ENCODE measurements around the gene BRWD1. TPM values are rescaled to one million over a fixed set of nuclear protein-coding genes. Genes with fewer than 3 reads are reported as not detected.

The BRWD1 gene
- polyA plus RNA-seq, 1 donor from 2014 or later, result 246 TPM

GRCh38 chr21:39178421-39178820, 135.0 kb downstream of the BRWD1 start:
- Histone ChIP-seq H3K27ac (ENCODE audit: low read length) (no peak overlapping the region), H3K4me2 (ENCODE audit: low read length) (no peak overlapping the region), H3K9ac (ENCODE audit: low read length) (no peak overlapping the region), H4K20me1 (ENCODE audit: insufficient read depth) (no peaks in the 10 kb centered on the region), H3K4me3 (ENCODE audit: low read length) (no peak overlapping the region), H2AFZ (ENCODE audit: low read depth, low read length) (no peak overlapping the region), H3K27me3 (ENCODE audit: insufficient read depth, low read depth, low read length) (no peaks in the 10 kb centered on the region), H3K36me3 (ENCODE audit: insufficient read depth, low read length) (no peaks in the 10 kb centered on the region), H3K79me2 (replicated peaks; ENCODE audit: insufficient read depth, low read length) (no peaks in the 10 kb centered on the region), H3K9me3 (ENCODE audit: low read length) (no peaks in the 10 kb centered on the region), H3K9me2 (ENCODE audit: insufficient read depth, low read length) (no peaks in the 10 kb centered on the region), H3F3A (ENCODE audit: insufficient read depth, low read length, poor library complexity, severe bottlenecking) (no peaks in the 10 kb centered on the region)
- TF ChIP-seq POLR2AphosphoS5 (IDR thresholded peaks at IDR 0.05), result no peak
- TF ChIP-seq SMC3 (conservative IDR thresholded peaks at IDR 0.05; ENCODE audit: poor library complexity), result no peak
- no peak for TF ChIP-seq REST (IDR thresholded peaks at IDR 0.05; ENCODE audit: borderline replicate concordance)
- TF ChIP-seq RAD21 (conservative IDR thresholded peaks at IDR 0.05), result no peak
- no peak for TF ChIP-seq MXI1 (conservative IDR thresholded peaks at IDR 0.05; ENCODE audit: poor library complexity, severe bottlenecking)
- TF ChIP-seq EP300 (conservative IDR thresholded peaks at IDR 0.05; ENCODE audit: poor library complexity, severe bottlenecking), result no peak
- TF ChIP-seq EZH2 (IDR thresholded peaks at IDR 0.05; ENCODE audit: borderline replicate concordance, insufficient read depth, low read length, poor library complexity, severe bottlenecking), result no peak
- TF ChIP-seq CTCF (IDR thresholded peaks at IDR 0.05; ENCODE audit: poor library complexity, severe bottlenecking), result no peak
- no peak for TF ChIP-seq TAF1 (IDR thresholded peaks at IDR 0.05; ENCODE audit: low read depth)

- Histone ChIP-seq H3K9ac (ENCODE audit: low read length) (no peak overlapping the region), H3K27ac (ENCODE audit: low read length) (no peak overlapping the region), H4K20me1 (ENCODE audit: insufficient read depth) (no peaks in the 10 kb centered on the region), H2AFZ (ENCODE audit: low read depth, low read length) (no peak overlapping the region), H3K79me2 (replicated peaks; ENCODE audit: insufficient read depth, low read length) (no peaks in the 10 kb centered on the region), H3K4me3 (ENCODE audit: low read length) (no peak overlapping the region), H3K9me2 (ENCODE audit: insufficient read depth, low read length) (no peaks in the 10 kb centered on the region), H3K36me3 (ENCODE audit: insufficient read depth, low read length) (no peaks in the 10 kb centered on the region), H3K27me3 (ENCODE audit: insufficient read depth, low read depth, low read length) (no peaks in the 10 kb centered on the region), H3K4me2 (ENCODE audit: low read length) (no peak overlapping the region), H3K9me3 (ENCODE audit: low read length) (no peaks in the 10 kb centered on the region), H3F3A (ENCODE audit: insufficient read depth, low read length, poor library complexity, severe bottlenecking) (no peaks in the 10 kb centered on the region)
- TF ChIP-seq REST (IDR thresholded peaks at IDR 0.05; ENCODE audit: borderline replicate concordance) (no peak), EP300 (conservative IDR thresholded peaks at IDR 0.05; ENCODE audit: poor library complexity, severe bottlenecking) (no peak), MXI1 (conservative IDR thresholded peaks at IDR 0.05; ENCODE audit: poor library complexity, severe bottlenecking) (no peak), TAF1 (IDR thresholded peaks at IDR 0.05; ENCODE audit: low read depth) (no peak), SMC3 (conservative IDR thresholded peaks at IDR 0.05; ENCODE audit: poor library complexity) (no peak), EZH2 (IDR thresholded peaks at IDR 0.05; ENCODE audit: borderline replicate concordance, insufficient read depth, low read length, poor library complexity, severe bottlenecking) (no peak), POLR2AphosphoS5 (IDR thresholded peaks at IDR 0.05) (no peak), RAD21 (conservative IDR thresholded peaks at IDR 0.05) (no peak), CTCF (IDR thresholded peaks at IDR 0.05; ENCODE audit: poor library complexity, severe bottlenecking) (no peak)
Measured at GRCh38 chr21:39176271-39176709, 137.1 kb downstream of the BRWD1 start.

Data from neural cell (in vitro differentiated cells).